ENCODE data around the gene GABBR1.

The GABBR1 gene

GRCh38 chr6:29531668-29532067 lies 101.3 kb downstream of the GABBR1 start:
- no peak overlapping the region for H3K4me3 ChIP-seq (ENCODE audit: low read depth, low read length)
- TF ChIP-seq CTCF (IDR thresholded peaks at IDR 0.05; ENCODE audit: low read depth, low read length): no peak

- H3K4me3 ChIP-seq (ENCODE audit: low read depth, low read length): no peak overlapping the region
- TF ChIP-seq CTCF (IDR thresholded peaks at IDR 0.05; ENCODE audit: low read depth, low read length): no peak
Measured at GRCh38 chr6:29530671-29531310, 102.2 kb downstream of the GABBR1 start.

DNA sequence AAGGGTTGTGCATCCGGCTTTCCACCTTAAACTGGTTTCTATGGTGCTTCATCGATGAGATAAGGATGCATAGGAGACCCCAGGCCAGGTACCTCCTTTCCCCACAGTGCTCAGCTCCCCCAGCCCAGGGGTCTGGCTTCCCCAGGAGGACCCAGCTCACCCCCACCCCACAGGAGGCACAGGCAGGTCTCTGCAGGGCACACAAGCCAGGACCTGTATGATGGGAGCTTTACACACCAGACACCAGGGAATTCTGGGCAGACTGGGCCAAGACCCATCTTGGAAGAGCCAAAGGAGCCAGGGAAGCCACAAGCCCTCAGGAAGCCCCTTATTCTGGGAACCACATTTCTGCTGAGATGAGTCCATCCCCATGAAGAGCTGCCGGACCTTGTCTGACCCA lies 103.0 kb downstream of the GABBR1 start:
- H3K4me3 ChIP-seq (ENCODE audit: low read depth, low read length): no peak overlapping the region
- TF ChIP-seq CTCF (IDR thresholded peaks at IDR 0.05; ENCODE audit: low read depth, low read length): no peak

- TF ChIP-seq CTCF (IDR thresholded peaks at IDR 0.05; ENCODE audit: low read depth, low read length): no peak
Measured at GRCh38 chr6:29528988-29529560, 103.9 kb downstream of the GABBR1 start.

GRCh38 chr6:29528300-29528931 lies 104.6 kb downstream of the GABBR1 start:
- no peak overlapping the region for H3K4me3 ChIP-seq (ENCODE audit: low read depth, low read length)
- TF ChIP-seq CTCF (IDR thresholded peaks at IDR 0.05; ENCODE audit: low read depth, low read length): no peak

More at GRCh38 chr6:29528988-29529560, 103.9 kb downstream of the GABBR1 start:
- H3K4me3 ChIP-seq (ENCODE audit: low read depth, low read length): no peak overlapping the region

GRCh38 chr6:29527564-29527963 lies 105.4 kb downstream of the GABBR1 start:
- no peak for TF ChIP-seq CTCF (IDR thresholded peaks at IDR 0.05; ENCODE audit: low read depth, low read length)
- no peak overlapping the region for H3K4me3 ChIP-seq (ENCODE audit: low read depth, low read length)

DNA sequence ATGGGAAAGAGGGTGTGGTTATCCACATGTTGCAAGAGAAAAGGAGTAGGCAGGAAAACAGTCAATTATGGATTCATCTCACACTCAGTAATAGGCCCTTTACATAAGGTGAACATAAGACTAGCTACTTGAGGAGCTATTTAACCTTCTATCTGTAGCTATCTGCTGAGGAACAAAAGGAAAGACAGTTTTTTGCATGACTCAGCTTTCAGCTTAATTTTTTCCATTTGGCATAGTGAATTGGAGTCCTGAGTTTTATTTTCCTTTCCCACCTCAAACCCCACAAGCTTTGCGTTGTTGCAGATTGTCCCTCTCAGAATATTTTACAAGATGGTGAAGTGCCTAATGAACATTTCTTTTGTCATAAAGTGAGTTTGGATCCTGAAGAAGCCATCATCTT lies 105.9 kb downstream of the GABBR1 start:
- no peak for TF ChIP-seq CTCF (IDR thresholded peaks at IDR 0.05; ENCODE audit: low read depth, low read length)
- no peak overlapping the region for H3K4me3 ChIP-seq (ENCODE audit: low read depth, low read length)
